GM18511 (cell line): ENCODE data around the gene TMEM272.

Experiments used
- ATAC-seq: cut with Tn5 transposase; IDR thresholded peaks from one replicate; pipeline ENCODE4 v1.9.1; 2021; ENCODE audit warnings: mild to moderate bottlenecking, moderate library complexity; ENCODE audit not compliant: unreplicated experiment

TMEM272 gene

DNA sequence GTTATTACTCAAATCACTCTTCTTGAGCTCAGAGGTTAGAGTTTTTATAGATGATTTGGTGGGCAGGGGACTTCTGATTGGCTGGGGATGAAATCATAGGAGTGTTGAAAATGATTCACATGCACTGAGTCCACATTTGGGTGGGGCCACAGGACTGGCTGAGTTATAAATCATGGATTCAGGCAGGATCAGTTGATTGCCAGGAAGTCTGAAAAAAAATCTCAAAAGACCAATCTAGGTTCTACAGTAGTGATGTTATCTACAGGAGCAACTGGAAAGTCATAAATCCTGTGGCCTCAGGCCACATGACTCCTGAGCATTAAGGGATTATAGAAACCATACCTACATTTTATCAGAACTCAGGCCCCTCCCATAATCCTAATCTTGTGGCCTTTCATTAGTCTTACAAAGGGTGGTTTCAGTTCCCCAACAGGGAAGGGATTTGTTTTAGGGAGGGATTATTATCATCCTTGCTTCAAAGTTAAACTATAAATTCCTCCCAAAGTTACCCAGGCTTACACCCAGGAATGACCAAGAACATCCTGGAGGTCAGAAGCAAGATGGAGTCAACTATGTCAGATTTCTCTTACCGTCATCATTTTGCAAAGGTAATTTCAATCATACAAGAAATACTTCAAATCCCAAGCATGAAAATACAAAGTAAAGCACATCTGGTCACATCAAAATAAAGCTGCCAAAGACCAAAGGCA is 11.2 kb upstream of the TMEM272 start:
- ATAC-seq, result no peak

DNA sequence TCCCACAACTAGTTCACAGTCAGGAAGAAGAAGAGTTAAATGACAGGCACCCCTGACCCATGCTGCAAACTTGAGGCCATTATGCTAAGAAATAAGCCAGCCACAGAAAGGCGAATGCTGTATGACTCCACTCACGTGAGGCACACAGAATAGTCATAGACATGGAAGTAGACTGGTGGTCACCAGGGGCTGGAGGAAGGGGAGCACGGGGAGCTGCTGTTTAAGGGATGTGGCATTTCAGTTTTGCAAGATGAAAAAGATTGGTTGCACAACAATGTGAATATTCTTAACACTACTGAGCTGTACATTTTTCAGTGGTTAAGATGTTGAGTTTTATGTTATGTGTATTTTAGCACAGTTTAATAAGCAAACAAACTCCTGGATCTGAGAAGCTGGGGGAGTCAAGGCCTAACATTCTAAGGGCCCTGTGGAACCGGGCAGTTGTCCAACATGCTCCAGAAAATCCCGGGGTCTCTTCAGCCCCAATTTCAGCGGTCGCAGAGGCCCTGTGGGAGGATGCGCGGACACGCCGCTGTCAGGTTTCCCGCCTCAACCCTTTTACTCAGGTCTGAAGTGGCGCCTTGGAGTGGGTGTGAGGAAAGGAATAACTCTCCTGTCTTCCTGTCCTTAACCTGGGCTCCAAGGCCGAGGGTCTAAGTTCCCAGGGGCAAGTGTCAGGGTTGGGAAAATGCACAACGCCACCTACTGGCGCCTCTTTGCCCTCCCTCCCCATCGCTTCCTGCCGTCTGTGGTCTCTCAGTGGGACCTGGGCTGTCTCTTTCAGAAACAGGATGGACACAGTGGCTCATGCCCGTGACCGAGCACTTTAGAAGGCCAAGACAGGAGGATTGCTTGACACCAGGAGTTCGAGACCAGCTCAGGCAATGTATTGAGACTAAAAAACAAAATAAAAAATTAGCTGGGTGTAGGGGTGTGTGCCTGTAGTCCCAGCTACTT is 4.4 kb upstream of the TMEM272 start:
- no peak for ATAC-seq

GRCh38 chr13:51848674-51849073 is 3.7 kb upstream of the TMEM272 start:
- ATAC-seq, result no peak

DNA sequence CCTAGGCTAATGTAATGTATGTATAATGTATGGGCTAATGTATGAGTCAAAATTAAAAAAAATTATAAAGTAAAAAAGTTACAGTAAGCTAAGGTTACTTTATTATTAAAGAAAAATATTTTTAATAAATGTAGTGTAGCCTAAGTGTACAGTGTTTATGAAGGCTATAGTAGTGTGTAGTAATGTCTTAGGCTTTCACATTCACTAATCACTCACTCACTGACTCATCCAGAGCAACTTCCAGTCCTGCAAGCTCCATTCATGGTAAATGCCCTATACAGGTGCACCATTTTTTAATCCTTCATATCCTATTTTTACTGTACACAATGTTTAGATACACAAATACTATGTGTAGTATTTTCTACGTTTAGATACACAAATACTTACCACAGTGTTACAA is 1.8 kb upstream of the TMEM272 start:
- no peak for ATAC-seq

GRCh38 chr13:51845574-51846318 is 769 bp upstream of the TMEM272 start:
- ATAC-seq, result no peak

DNA sequence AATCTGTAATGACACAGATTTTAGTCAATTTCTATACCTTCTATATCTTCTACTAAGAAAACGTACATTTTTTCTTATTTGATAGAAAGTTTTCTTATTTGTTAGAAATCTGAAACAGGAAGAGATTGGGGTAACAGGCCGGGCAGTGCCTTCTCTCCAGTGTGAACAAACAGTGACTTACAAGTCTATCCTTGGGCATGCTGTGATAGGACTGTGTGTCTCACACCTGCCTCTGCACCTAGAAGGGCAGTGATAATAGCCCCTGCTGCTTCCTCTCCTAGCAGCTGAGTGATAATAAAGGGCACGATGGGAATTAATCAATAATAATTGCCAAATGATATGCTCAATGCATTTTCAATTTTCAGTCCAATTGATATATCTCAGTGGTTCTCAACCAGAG is 1.4 kb downstream of the TMEM272 start:
- no peak for ATAC-seq

DNA sequence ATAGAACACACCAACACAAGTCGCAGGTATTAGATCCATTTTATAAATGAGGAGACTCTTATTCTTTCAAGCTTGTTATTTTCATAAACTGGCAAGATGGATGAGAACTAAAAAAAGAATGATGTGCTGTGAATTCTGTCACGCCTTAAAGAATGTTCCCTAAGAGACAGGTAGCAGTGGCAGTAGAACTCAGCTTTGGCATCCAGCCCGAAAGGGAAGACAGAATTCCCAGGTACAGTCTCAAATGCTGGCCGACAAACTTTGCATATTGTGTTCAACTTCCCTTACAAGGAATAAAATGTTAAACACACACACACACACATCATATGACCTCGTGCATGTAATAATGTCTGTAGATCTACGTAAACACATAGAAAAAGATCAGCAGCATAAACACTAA is 3.2 kb downstream of the TMEM272 start:
- no peak for ATAC-seq

DNA sequence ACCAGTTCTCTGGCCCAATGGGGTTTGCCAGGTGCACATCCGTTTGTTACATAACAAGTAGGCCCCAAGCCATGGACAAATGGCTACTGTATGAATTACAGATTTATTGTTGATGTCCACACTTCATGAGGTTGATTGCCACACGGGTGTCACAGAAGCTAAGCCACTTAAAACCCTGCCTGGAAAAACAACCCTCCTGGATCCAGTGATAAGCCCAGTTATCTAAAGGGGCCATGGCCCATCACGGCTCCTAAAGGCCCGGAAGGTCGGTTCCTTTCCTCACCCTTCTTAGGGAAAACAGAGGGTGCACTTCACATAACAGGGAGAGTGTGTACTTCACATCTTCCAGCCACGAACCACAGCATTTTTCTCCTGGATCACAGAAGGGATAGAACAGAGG is 4.1 kb downstream of the TMEM272 start:
- ATAC-seq, result no peak

GRCh38 chr13:51839711-51840540 is 5.1 kb downstream of the TMEM272 start:
- no peak for ATAC-seq

GRCh38 chr13:51838240-51838846 is 6.6 kb downstream of the TMEM272 start:
- no peak for ATAC-seq

DNA sequence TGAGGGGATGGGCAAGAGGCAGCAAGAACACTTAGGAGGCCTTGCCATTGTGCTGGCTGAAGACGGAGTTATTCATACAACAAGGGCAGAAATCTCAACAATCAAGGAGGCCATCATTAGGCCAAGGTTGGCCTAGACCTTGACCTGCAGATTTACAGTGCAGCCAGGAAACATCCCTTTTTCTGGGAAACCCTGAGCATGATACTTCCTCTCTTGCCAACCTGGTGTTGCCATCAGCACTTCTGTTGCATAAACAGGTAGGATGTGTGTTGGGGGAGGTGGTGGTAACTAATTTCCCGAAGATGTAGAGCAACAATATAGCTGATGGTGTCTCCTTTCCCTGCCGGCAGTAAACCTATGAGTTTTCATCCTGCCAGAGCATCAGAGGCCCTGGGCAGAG is 8.0 kb downstream of the TMEM272 start:
- no peak for ATAC-seq

GRCh38 chr13:51834581-51835171 is 10.3 kb downstream of the TMEM272 start:
- no peak for ATAC-seq

DNA sequence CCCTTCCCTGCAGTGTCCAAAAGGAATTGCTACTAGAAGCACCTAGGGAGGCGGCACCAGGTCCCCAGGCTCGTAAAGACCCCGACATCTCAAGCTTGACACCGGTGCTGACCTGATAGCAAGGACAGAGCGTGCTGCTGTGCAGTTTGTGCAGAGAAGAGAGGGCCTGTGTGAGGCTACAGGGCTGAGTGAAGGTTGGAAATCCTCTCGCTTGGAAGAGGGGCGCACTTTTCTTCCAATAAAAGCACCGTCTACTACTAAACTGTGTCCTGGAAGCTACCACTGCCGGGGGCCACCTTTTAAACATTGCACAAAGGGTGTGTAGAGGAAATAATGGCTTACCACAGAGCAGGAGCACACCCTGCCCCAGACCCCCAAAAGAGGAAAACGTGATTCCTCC is 11.0 kb downstream of the TMEM272 start:
- ATAC-seq, result no peak

- ATAC-seq, result peak; percentile 91
Measured at GRCh38 chr13:51832471-51833152, 12.4 kb downstream of the TMEM272 start.

- no peak for ATAC-seq
Measured at GRCh38 chr13:51831519-51831918, 13.5 kb downstream of the TMEM272 start.

GRCh38 chr13:51829568-51829899 is 15.4 kb downstream of the TMEM272 start:
- ATAC-seq, result no peak

DNA sequence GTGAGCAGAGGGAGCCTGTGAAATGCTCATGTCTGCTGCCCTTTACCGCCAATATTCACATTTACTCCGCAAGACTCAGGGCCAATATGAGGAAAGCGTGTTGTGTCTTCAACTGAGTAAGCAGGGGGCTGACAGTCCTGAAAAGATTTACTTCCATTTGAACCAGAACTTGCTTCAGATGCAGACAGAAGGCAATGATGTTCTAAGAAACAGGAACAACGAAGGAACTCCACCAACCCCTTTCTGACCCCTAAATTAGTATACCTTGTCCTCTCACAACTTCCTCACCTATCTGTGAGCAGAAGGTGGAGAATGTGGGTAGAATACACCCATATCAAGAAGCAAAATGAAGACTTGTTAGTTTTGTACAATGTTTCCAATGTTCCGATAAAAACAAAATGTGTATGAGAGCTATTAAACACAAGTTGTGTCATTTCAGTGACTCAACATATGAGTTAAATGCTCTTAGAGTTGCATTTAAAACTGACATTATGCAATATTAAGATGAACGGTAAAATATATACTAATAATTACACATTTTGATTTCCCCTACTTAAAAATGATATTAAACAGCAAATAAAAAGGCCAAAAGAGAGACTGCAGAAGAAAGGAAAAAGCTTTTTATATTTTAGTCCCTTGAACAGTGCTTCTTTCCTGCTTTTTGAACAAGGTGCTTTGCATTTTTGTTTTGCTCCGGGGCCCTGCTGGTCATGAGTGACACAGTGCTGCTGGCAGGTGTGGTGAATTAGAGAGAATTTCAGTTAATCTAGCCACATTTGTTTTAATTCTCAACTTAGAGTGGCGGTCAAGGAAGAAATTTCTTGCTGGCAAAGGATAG is 16.0 kb downstream of the TMEM272 start:
- ATAC-seq, result no peak

DNA sequence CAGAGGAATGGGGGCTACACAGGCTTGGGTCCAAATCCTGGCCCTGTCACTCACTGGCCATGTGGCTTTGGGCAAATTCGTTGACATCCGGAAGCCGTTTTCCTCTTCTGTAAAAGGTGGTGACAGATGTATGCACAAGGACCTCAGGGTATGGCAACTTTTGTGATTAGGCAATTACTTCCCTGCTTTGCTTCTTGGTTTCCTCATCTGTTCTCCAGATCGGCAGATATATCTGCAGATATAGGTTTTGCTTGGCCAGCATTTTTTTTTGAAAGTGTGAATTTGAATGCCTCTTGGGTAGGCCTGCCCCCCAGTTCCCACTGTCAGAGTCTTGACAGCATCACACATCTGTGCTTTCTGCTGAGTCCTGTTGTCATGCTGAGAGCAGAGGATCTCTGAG is 17.7 kb downstream of the TMEM272 start:
- no peak for ATAC-seq
